Stimulated activated CD8-positive, alpha-beta memory T cell treated with anti-CD3 and anti-CD28 coated beads, Interleukin-7, amount 100 ng/mL, for 4 hours (primary cell): ENCODE data around the gene PNMA8A.
A peak's percentile ranks its signal among the peaks of the same experiment; 100 is the strongest.
"Not testable (repeated sequence)": the region's sequence is repeated elsewhere in the genome, so short reads cannot be mapped to it uniquely, and the experiment has no call there.

Source experiments
- DNase-seq, 2 donors: peaks; one replicate each; pipeline ENCODE4 v3.0.0-alpha.2; 2020; ENCODE audit warnings: low read depth in 2 of 2

The PNMA8A gene

GRCh38 chr19:46463516-46463915, 7.8 kb downstream of the PNMA8A start:
- DNase-seq = no peak

DNA sequence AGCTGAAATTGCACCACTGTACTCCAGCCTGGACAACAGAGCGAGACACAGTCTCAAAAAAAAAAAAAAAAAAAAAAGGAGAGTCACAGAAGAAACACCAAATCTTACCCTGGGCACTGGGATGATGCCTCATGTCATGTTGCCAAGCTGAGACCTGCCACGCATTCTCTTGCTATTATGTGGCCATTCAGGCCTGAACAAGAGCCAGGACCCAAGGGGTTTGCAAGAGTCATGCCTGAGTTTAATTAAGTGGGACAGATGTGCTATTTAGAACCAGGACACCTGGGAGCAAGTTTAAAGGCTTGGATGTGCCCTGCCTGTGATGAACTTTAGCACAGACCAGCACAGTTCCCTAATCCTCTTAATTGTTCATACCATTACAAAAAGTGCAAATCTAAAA, 9.8 kb downstream of the PNMA8A start:
- DNase-seq = no peak

- DNase-seq = no peak
These were observed 10.4 kb downstream of the PNMA8A start for GRCh38 chr19:46460981-46461380.

DNA sequence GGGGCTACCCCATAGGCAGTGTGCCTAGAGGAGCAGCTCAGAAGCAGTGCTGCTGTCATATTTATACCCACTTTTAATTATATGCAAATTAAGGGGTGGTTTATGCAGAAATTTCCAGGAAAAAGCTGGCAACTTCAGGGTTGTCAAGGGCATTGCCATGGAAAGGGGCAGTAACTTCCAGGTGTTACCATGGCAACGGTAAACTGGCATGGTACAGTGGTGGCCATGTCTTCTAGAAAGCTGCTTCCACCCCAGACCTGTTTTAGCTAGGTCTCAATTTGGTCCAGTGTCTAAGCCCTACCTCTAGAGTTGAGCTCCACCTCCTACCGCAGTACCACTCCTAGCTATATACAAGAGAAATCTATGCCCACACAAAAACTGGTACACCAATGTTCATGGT, 11.3 kb downstream of the PNMA8A start:
- DNase-seq = no peak

GRCh38 chr19:46456930-46457329, 14.4 kb downstream of the PNMA8A start:
- DNase-seq = no peak

- DNase-seq = no peak
These were observed 17.1 kb downstream of the PNMA8A start for GRCh38 chr19:46454244-46454643.

GRCh38 chr19:46453661-46454060, 17.7 kb downstream of the PNMA8A start:
- DNase-seq = no peak

DNA sequence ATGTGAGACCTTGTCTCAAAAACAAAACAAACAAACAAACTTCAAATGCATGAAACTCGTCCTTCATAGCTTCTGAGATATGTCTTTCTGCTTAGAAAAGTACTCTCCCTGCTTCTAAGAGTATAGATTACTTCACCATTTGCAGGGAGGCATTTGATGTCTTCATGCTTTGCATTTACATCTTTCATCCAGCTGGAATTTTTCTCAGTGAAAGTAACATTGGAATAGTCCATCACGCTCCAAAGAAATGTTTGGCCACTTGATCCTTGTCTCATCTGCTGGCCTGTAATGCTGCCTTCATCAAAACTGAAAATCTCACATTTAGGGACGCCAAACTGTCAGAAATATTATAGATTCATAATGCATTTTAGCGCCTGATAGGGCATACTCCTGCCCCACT, 19.2 kb downstream of the PNMA8A start:
- no peak for DNase-seq

GRCh38 chr19:46451352-46451751, 20.0 kb downstream of the PNMA8A start:
- DNase-seq = no peak

GRCh38 chr19:46450737-46451136, 20.6 kb downstream of the PNMA8A start:
- no peak for DNase-seq

GRCh38 chr19:46449228-46449627, 22.1 kb downstream of the PNMA8A start:
- no peak for DNase-seq

DNA sequence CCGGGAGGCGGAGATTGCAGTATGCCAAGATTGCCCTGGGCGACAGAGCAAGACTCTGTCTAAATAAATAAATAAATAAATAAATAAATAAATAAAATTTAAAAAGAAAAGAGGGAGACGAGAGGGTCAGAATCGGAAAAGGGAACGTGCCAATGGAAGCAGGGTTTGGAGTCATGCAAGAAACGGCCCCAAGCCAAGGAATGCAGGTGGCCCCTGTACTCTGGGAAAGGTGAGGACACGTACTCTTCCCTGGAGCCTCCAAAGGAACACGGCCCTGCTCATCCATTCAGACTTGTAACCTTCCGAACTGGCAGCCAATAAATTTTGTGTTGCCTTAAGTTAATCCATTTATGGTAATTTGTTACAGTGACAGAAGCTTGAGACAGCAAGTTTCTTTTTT, 22.8 kb downstream of the PNMA8A start:
- no peak for DNase-seq

GRCh38 chr19:46447824-46448223, 23.5 kb downstream of the PNMA8A start:
- DNase-seq = no peak

- DNase-seq = no peak
These were observed 24.4 kb downstream of the PNMA8A start for GRCh38 chr19:46447006-46447405.

DNA sequence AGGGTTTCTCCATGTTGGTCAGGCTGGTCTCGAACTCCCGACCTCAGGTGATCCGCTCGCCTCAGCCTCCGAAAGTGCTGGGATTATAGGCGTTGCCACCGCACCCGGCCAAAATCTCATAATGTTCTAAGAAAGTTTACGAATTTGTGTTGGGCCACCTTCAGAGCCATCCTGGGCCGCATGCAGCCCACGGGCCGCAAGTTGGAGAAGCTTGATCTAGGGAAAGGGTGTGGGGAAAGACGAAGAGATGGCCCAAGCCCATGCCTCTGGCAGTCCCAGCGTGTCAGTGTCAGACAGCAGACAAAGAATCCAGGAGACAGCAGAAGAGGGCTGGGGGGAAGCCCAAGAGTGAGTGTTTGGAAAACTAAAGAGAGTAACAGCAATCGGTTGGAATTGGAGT, 25.3 kb downstream of the PNMA8A start:
- no peak for DNase-seq

GRCh38 chr19:46442808-46443450, 28.4 kb downstream of the PNMA8A start:
- DNase-seq = no peak

GRCh38 chr19:46441866-46442265, 29.5 kb downstream of the PNMA8A start:
- no peak for DNase-seq

GRCh38 chr19:46435689-46436088, 35.7 kb downstream of the PNMA8A start:
- DNase-seq = not testable (repeated sequence)

- DNase-seq = no peak
These were observed 36.4 kb downstream of the PNMA8A start for GRCh38 chr19:46435009-46435408.

DNA sequence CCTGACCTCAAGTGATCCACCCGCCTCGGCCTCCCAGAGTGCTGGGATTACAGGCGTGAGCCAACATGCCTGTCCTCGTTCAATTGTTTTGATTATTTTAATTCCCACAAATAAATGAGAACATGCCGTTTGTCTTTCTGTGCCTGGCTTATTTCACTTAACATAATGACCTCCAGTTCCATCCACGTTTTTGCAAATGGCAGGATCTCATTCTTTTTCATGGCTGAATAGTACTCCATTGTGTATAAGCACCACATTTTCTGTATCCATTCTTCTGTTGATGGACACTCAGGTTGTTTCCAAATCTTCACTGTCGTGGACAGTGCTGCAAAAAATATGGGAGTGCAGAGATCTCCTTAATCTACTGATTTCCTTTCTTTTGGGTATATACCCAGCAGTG, 37.9 kb downstream of the PNMA8A start:
- not testable (repeated sequence) for DNase-seq

- no peak for DNase-seq
These were observed 39.5 kb downstream of the PNMA8A start for GRCh38 chr19:46431824-46432223.

- no peak for DNase-seq
These were observed 41.4 kb downstream of the PNMA8A start for GRCh38 chr19:46429999-46430398.

DNA sequence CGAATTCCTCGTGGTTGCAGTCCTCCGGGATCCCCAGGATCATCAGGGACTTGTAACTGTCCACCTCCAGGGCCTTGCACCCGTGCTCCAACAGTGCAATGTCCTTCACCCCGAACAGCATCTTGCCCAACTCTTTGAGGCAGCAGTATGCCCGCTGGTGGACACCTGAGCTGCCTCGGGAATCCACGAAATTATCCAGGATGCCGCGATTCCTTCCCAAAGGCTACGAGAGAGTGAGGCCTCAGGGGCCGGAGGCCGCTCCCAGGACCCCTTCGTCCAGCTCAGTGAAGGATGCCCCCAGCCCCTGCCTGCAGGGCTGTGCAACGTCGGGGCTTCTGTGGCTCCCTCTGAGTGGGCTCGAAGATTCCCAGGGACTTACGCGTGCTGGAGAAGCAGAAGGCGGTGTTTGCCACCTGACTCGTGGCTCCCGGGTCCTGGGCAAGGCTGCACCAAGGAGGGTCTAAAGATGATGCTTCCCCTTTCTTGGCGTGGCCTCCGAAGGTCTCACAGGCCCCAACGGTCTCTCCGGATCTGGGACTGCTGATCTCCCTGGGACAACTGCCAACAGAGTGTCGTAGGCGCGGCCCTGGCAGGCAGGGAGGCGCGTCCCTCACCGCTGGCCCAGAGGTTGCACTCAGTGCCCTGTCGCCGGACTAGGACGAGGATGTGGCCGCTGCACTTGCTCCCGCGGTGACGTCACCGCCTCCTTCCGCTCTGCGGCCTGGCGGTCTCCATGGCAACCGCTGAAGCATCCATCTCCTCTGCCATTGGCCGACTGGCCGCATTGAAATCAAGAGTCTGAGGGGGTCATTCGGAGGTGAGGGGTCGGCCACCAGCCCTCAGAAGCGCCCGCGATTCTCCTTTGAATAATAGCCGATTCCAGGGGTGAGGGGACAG, 42.9 kb downstream of the PNMA8A start, which contains the start of gene PNMA8C:
TSS of gene PNMA8C (minus strand) at position 698 of the 897 bp plus-strand sequence. CDS start at position 121, 577 bp downstream.
- peak in 1 of 2 donors; percentile 44 for DNase-seq
